Iris pigment epithelial cell (primary cell): ENCODE measurements around the gene KIAA1328.
"Not testable (repeated sequence)": the region's sequence is repeated elsewhere in the genome, so short reads cannot be mapped to it uniquely, and the experiment has no call there.

Experiments
- DNase-seq: peaks from one replicate; pipeline ENCODE4 v3.0.0-alpha.2; 2011; ENCODE audit warnings: low read depth

Gene KIAA1328

DNA sequence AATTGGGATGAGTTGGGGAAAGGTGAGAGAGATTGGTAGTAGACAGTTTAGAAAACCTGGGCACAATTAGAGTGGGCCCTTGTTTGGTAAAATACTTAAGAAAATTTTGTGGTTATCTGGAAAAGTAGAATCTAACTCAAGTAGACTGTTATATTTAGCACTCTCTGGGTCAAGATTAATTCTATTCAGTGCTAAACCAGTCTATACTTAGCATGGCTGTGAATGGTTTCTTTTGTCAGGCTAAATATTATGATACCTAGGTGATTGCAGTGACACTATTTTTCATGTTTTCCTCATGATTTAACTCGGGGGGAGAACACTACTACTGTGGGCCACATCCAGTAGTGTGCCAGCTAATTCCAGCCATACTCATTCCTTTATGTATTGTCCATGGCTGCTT, 58.9 kb downstream of the KIAA1328 start:
- no peak for DNase-seq

DNA sequence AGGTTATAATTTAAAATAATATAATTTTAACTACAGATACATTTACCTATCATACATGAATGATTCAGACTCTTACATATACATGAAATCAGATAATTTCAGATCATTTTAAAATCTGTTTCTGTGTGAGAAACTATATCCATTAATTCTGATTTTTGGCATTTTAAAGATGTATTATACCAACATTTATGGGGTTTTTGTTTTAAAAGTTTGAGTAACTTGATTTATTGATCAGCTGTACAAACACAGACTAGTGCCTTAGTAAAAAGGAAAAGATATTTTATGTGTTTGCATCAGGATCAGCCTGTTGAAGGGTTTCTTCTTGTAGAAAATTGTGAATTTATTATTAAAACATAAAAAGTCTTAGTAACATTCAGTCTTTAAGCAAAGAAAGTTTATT, 59.9 kb downstream of the KIAA1328 start:
- DNase-seq = no peak

DNA sequence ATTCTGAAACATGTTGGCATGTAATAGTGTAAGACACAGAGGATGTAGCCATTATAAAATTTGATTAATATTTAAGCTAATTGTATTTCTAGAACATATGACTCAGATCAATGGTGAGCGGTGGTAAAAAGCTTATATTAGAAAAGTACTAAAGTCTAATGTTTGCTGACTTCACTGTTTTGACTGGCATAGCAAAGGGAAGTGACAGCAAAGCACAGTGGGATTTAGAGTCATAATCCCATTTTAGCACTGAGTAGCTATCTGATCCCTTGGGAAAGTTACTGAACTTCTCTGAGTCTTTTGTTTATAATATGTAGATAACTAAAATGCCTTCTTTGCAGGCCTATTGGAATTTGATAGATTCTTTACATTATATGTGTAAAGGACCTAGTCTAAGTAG, 60.4 kb downstream of the KIAA1328 start:
- DNase-seq = peak; percentile 11

DNA sequence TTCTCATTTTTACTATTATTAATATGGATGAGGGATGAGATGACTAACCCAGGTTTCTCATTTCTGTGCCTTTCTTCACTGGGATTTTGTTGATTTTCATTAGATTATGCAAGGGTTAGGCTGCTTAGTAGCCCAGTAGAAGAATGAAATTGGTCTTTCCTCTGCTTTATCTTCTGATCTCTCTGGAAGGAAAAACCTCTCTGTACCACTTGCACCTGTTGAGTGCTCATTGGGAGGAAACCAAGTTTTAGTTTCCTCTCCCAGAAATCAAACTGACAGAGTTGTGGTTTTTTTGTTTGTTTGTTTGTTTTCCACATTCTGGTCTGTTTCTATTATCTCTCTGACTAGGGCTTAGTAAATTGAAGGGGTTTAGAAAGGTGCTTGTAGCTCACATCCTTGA, 60.8 kb downstream of the KIAA1328 start:
- DNase-seq = peak; percentile 9

DNA sequence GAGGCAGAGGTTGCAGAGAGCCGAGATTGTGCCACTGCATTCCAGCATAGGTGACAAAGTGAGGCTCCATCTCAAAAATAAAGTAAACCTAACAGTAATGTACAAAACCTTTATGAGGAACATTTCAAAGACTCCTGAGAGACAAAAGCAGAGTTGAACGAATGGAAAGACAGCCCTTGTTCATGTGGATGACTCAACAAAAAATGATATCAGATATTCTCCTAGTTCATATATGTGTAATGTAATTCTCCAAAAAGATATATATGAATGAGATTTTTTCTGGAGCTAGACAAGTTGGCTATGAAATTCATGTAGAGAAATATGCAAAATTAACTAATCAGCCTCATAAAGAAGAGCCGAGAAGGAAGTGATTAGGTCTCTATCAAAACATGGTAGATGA, 61.7 kb downstream of the KIAA1328 start:
- DNase-seq = no peak

DNA sequence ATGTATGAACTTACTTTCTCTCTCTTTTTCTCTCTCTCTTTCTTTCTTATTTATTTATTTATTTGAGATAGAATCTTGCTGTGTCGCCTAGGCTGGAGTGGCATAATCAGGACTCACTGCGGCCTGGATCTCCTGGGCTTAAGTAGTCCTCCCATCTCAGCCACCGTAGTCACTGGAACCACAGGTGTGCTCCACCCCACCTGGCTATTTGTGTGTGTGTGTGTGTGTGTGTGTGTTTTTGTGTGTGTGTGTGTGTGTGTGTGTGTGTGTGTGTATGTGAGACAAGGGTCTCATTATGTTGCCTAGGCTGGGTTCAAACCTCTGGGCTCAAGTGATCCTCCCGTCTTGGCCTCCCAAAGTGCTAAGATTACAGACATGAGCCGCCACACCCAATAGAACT, 64.3 kb downstream of the KIAA1328 start:
- DNase-seq = no peak

DNA sequence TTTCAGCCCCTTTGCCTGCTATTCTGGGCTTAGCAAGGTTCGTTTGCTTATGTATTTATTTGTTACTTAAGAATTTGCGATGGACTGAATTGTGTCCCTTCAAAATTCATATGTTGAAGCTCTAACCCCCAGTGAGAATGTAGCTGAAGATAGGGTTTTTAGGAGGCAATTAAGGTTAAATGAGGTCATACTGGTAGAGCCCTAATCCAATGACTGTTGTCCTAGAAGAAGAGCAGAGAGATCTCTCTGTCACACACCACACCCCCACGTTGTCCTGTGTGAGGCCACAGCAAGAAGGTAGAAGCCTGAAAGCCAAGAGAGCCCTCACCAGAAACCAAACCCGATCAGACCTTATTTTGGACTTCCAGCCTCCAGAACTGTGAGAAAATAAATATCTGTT, 66.7 kb downstream of the KIAA1328 start:
- no peak for DNase-seq

DNA sequence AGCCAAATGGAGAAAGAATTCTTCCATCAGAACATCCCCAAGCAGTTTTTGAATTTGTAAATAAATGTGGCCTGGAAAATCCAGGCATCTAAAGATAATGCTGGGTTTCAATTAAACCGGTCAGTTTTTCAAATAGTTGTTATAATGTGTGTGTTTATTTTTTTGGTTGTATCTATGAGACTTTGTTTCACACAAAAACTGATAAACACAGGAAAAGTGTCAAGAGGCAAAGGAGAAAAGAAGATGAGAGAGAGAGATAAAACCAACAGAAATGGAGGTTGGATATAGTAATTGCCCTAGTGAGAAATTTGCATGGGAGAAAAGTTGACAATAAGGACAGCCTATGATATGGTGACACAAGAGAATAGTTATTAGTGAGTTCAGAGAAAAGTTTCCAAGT, 68.3 kb downstream of the KIAA1328 start:
- no peak for DNase-seq

DNA sequence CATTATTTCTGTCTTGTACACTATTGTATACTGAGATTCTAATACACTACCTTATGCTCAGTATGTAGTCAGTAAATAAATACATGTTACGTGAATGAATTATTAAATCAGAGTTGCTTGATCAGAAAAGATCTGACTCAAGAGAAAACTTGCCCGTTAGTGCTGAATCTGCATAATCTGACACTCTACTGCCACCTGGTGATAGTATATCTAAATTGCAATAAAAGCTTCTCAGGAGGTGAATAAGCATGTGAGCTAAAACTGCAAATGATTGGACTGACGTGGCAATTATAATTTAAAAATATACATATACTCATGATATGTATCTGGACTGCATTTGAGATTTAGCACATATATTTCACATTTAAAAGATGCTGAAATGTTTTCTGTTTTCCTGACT, 70.4 kb downstream of the KIAA1328 start:
- peak; percentile 58 for DNase-seq

DNA sequence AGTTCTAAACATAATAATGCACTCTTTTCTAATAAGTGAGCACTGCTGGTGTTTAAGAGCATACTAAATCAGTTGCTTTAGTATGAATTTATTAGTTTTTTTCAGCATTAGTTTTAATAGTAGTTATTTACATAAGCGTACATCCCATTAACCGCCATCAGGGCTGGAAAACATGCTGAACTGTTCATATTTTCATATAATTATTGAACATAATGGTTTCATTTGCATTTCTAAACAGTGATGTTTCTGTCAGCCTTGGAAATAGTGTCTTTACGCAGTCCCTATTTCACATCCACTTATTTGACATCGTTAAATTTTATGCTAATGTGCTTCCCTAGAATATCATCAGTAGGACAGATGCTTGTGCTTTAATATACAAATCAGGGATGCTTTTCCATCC, 71.5 kb downstream of the KIAA1328 start:
- no peak for DNase-seq

DNA sequence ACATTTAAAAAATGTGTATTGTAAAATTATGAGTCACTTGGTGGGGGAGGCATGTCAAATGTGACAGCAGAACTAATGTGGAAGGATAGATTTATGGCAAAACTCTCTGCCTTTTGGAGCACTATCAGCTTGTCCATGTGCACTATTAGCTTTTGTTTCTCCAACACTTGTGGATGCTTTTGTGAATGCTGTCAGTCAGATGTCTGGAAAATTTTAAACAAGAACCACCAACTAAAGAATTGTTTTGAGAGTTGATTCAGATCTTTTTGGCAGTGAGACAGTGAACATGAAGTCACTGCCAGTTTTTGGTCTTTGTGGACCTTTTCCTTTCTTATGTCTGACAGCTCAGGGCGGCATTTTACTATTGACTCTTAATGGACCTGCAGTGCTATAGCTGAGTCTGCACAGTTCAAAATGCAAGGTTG, 72.4 kb downstream of the KIAA1328 start:
- DNase-seq = peak; percentile 40

DNA sequence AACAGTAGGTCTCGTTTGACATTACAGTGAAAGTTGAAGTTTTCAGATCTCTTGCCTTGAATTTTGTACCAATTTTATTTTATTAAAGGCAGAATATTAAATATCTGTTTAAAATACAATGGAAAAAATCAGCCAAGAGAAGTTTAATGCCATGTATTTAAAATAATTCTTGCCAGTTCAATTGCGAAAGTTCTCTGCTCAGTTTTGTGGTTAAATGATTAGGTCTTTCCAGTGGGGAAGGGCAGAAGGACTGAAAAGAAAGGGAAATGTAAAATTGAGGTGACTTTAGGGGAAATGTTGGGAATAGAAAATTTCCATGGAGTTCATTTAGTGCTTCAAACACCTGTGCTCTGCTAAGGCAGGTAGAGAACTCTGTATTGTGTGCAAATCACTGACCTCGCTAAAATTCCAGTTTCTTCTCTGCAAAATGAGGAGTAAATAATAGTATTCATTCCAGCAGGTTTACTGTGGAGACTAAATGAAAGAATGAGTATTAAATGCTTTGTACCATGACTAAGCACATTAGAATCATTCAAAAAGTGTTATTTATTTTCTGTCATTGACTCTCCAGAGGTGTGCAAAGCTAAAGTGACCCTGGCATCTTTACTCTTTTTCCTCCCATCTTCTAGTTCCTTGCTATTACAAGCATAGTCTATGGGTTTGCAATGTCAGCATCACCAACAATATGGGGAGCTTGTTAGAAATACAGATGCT, 74.4 kb downstream of the KIAA1328 start:
- peak; percentile 45 for DNase-seq

DNA sequence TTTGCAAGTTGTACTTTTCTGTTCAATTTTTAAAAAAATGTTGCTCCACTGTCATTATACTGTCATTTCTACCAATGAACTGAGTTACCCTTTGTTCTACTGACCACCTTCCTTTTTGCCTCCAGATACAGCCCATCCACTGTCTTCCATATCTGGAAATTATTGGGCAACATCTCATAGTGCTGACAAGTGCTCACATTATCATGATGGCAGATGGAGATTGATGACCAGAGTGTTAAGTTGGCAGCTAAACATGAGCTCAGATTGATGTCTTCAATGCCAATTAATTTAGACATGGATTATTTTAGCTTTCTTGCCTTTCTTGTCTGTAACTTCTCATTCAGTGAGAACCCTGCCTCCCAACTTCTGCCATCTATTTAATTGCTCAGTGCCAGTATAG, 76.6 kb downstream of the KIAA1328 start:
- no peak for DNase-seq

DNA sequence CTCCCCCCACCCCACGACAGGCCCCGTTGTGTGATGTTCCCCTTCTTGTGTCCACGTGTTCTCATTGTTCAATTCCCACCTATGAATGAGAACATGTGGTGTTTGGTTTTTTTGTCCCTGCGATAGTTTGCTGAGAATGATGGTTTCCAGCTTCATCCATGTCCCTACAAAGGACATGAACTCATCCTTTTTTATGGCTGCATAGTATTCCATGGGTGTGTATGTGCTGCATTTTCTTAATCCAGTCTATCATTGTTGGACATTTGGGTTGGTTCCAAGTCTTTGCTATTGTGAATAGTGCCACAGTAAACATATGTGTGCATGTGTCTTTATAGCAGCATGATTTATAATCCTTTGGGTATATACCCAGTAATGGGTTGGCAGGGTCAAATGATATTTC, 80.4 kb downstream of the KIAA1328 start:
- DNase-seq = not testable (repeated sequence)

DNA sequence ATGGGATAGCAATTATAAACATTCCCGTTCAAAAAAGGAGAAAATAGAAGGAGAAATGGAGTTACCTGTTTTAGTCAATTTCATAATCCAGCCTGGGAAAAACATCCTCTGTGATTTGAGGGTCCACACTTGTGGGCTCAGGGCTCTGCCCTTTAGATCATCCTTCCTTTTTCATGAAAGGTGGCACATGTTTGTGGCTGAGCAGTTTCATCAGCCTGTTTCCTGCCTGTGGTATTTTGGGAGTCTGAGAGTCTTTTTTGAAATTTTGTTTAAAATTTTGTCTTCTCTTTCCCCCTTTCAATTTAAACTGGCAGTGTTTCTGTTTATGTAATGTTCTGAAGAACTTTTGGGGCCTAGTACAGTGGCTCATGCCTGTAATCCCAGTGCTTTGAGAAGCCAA, 84.0 kb downstream of the KIAA1328 start:
- DNase-seq = no peak

DNA sequence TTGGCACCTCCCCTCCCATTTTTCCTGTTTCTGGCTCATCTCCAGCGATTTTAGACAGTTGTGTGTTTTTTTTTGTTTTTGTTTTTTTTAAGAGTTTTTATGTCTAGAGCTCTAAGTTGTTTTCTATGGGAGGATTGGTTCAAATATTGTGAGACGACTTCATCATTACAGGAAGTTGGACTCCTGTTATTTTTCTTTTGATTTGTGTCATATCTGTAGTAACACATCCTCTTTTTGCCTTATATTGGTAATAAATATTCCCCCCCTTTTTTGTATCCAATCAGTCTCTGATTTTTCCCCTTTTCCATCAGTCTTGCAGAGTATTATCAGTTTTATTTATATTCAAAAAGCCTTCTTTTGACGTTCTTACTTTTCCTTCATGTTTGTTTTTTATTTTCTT, 89.0 kb downstream of the KIAA1328 start:
- DNase-seq = no peak

DNA sequence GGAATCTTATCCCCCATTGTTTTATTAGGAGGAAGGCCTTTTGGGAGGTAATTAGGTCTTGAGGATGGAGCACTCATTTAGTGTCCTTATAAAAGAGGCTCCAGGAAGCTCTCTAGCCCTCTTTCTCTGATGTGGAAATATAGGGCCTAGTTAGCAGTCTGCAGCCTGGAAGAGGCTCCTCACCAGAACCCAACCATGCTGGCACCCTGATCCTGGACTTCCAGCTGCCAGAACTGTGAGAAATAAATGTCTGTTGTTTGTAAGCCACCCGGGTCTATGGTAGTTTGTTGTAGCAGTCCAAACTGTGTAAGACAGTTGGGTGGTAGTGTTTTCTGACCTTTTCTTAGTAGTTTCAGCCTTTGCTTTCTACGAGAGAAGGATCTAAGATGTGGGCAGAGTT, 100.7 kb downstream of the KIAA1328 start:
- no peak for DNase-seq

DNA sequence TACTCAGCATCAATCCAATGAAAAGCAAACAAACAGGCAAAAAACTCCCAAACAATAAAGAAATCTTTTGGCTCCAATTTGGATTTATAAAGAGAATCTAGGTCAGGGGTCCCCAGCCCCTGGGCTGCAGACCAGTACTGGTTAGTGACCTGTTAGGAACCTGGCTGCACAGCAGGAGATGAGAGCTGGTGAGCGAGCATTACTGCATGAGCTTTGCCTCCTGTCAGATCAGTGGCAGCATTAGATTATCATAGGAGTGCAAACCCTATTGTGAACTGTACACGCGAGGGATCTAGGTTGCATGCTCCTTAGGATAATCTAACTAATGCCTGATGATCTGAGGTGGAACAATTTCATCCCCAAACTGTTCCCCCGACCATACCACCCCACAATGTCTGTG, 102.2 kb downstream of the KIAA1328 start:
- DNase-seq = no peak

DNA sequence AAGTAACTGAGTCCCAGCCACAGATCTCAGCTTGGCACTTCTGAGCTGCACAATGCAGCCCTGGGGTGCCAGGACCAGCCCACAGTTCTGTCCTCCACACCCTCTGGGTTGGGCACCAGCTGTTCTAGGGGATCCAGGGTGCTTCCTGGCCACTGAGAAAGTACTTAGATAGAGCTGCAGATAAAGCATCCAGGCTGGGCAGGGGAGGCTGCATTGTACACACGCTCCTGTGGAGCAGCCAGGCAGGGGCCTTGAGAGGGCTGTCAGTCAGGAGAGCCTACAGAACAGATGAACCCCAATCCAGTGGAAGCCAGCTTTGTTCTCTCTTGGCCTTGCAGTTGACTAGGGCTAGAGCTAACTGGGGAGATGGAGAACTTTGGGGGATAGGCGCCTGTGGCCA, 104.6 kb downstream of the KIAA1328 start:
- no peak for DNase-seq

DNA sequence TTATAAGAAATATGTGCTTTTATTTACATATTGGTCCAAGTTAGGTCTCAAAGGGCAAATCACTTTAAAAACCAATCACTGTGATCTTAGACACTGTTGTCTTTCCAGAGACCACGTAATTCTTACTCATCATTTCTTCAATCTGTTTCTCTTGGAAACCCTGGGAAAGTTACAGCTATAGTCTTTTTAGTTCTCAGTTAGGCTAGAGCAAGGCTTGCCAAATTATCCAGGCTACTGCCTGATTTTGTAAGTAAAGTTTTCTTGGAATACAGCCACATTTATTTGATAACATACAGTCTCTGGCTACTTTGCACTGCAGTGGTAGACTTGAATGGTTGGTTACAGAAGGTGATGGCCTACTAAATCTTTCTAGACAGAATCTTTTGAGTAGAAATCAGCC, 106.0 kb downstream of the KIAA1328 start:
- DNase-seq = peak; percentile 67

DNA sequence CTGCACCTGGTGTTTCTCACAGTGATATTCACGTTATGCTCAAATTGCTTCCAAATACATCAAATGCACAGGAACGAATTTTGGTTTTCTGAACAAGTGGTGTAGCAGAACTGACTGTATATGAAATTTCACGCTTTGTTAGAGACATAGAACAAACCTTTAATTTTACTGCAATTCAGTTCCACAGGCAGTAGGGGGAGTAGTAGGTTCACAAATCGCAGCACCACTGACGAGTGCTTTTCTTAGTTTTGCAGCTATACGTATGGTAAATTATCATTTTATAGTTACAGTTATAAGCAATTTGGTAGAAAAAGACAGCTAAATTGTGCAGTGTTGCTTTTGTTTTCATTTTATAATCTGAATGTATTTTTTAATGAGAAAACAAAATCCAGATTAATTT, 113.3 kb downstream of the KIAA1328 start:
- DNase-seq = peak; percentile 60

DNA sequence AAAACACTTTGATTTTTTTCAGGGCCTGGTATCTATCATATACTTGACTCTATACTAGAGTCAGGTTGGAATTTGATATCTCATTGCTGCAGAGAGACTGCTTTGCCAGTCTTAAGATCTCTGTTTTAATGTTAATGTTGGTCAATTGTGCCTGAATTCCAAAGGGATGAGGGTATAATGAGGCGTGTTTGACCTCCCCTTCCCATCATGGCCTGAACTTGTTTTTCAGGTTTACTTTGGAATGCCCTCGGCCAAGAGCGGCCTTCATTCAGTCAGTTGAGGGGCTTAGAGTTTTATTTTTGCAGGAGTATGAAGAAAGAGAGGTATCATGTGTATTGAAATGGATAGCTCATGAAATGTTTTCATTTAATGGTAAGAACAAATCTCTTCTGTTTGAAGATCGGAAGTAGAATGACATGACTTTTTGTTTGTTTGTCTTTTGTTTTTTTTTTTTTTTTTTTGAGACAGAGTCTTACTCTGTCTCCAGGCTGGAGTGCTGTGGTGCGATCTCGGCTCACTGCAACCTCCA, 119.0 kb downstream of the KIAA1328 start:
- DNase-seq = no peak

DNA sequence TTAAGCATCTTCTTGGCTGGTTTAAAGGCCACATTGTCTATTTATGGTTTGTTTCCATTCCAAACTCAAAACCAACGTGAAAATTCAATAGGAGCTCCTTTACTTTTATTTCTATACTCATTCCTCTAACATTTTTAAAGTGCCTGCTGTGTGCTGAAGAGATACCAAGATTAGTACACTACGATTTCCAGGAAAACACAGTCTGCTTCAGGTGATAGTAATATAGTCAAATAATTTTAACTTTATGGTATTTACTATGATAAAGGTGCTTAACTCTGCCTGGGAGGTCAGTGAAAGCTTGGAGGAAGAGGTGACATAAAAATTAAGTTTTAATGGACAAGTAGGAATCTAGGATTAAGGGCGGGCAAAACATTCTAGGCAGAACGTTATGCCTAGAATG, 121.4 kb downstream of the KIAA1328 start:
- DNase-seq = no peak

DNA sequence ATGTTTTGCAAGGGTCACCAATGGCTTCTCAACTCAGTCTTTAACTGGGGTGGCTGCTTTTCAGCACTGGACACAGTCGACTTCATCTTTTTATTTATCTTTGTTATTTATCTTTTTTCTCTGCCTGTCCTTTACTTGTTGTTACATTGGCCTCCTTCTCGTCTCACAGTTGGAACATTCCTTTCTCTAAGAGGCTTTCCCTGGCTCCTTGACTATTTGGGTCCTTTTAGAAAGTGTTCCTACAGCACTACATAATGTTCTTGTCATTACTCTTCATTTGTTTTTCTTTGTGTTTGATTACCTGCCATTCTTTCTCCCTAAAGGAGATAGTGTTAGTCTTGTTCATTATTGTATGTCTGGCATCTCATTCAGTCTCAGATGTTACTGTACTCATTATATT, 122.0 kb downstream of the KIAA1328 start:
- DNase-seq = no peak
